Retinal pigment epithelial cell (primary cell): Measurements from ENCODE around the gene SUSD3.

Experiments used
- DNase-seq: peaks from one replicate; pipeline ENCODE4 v3.0.0-alpha.2; 2010; ENCODE audit warnings: low read depth
- H3K4me3 ChIP-seq: 2 replicates; pipeline ENCODE4 v1.5.1; 2011; ENCODE audit warnings: mild to moderate bottlenecking, low read length, control low read depth, moderate library complexity
- TF ChIP-seq, protein P1 (sequence below): conservative IDR thresholded peaks from 2 replicates; pipeline ENCODE4 v1.5.1; 2011; ENCODE audit warnings: low read depth, low read length, control low read depth, inconsistent platforms

SUSD3 gene

DNA sequence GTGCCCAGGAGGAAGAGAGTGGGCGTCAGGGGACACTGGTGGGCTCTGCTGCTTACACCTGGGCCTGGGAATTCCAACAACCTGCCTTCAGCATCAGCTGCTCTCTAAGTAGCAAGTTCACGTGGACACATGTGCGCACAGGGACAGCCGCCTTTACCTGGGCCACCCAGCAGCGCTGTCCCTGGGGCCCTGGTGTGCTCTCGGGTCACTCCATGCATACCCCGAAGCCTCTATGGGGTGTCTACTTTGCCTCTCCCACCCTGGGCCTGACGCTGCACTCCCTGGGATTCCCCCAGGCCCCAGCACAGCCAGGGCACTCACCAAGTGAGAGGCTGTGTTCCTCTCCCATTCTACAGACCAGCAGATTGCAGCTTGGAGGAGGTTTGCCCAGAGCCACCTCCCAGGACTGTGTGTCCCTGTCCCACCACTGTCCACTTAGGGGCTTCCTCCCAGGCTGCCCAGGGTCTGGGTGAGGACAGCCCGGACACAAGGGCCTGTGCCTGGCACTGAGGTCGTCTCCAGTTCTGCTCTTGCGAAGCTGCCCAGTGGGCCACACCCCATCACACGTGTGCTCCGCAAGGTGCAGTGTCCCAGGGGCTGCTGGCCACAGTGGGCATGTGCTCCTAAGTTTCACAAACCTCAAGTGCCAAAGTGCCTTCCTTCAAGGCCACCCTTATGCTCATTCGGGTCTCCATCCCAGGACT is 69.7 kb downstream of the SUSD3 start:
- no peak for DNase-seq
- no peak overlapping the region for H3K4me3 ChIP-seq
- TF ChIP-seq, protein P1, sequence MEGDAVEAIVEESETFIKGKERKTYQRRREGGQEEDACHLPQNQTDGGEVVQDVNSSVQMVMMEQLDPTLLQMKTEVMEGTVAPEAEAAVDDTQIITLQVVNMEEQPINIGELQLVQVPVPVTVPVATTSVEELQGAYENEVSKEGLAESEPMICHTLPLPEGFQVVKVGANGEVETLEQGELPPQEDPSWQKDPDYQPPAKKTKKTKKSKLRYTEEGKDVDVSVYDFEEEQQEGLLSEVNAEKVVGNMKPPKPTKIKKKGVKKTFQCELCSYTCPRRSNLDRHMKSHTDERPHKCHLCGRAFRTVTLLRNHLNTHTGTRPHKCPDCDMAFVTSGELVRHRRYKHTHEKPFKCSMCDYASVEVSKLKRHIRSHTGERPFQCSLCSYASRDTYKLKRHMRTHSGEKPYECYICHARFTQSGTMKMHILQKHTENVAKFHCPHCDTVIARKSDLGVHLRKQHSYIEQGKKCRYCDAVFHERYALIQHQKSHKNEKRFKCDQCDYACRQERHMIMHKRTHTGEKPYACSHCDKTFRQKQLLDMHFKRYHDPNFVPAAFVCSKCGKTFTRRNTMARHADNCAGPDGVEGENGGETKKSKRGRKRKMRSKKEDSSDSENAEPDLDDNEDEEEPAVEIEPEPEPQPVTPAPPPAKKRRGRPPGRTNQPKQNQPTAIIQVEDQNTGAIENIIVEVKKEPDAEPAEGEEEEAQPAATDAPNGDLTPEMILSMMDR = no peak

DNA sequence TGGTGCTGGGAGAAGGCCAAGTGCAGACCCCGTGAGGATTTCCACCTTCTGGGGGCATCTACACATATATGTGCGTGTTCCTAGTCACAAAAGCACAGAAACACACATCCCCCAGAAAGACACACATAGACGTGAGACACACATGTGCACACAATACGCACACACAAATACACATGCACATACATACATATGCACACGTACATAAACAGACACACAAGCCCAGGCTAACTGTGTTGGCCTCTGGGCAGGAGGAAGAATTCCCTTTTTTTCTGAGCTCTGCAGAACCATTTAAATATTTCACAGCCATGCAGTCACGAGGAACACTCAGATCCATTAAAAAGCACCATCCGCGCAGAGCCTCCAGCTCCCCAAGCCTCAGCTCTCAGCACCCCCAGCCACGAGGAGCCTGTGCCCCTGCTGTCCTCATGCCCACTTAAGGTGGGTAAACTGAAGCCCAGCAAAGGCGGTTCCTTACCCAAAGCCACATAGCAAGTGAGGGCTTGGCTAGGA is 70.3 kb downstream of the SUSD3 start:
- TF ChIP-seq, protein P1 = no peak

DNA sequence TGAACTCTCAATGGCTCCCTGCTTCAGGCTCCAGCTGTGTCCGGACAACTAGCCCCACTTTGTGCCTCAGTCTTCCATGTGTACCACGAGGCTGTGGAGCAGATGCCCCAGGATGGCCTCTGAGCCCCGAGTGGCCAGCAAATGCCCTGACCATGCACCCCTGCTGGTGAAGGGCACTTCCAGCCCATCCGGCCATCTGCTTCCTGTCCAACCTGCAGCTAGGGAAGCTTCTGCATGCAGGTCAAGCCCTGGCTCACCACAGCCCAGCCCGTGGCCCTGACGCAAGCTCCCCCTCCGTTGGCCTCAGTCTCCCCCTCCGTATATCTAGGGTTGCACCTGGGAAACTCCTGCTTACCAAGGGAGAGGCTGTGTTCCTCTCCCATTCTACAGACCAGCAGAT is 70.8 kb downstream of the SUSD3 start:
- no peak overlapping the region for H3K4me3 ChIP-seq
- DNase-seq = no peak
- TF ChIP-seq, protein P1 = no peak

More for the DNA sequence above, 70.3 kb downstream of the SUSD3 start:
- DNase-seq = no peak
- H3K4me3 ChIP-seq = no peak overlapping the region

DNA sequence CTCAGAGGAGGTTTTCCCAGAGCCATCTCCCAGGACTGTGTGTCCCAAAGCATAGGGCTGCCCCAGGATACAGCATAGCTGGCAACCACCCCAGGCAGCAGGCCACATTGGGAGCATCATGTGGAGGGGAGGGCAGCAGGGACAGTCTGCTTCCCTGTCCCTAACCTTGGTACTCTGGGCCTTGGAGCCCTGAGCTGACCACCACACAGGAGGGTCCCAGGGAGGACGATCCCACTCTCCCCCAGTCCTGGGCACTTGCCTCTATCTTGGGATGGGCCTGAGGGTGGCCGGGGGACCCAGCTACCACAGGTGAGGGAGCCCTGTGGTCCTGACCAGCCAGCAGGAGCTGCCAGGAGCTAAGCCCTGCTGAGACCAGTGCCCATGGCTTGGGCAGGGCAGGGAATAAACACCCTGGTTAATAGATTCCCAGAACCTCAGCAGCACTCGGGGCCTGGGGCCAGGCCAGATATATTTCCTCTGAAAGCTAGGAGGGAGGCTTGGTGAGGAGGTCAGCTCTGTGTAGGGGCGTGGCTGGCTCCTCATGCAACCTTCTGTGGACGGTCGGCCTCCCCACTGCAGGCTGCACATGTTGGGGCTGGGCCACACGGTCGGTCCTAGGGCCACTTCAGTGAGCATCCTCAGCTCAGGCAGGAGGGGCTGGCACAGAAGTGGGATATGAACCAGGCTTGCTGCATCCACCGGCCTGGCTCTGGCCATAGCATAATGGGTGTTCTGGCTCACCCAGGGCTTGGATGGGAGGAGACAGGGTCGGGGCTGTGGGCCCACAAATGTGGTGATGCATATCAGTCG is 71.4 kb downstream of the SUSD3 start:
- no peak for DNase-seq
- no peak overlapping the region for H3K4me3 ChIP-seq
- TF ChIP-seq, protein P1 = no peak

DNA sequence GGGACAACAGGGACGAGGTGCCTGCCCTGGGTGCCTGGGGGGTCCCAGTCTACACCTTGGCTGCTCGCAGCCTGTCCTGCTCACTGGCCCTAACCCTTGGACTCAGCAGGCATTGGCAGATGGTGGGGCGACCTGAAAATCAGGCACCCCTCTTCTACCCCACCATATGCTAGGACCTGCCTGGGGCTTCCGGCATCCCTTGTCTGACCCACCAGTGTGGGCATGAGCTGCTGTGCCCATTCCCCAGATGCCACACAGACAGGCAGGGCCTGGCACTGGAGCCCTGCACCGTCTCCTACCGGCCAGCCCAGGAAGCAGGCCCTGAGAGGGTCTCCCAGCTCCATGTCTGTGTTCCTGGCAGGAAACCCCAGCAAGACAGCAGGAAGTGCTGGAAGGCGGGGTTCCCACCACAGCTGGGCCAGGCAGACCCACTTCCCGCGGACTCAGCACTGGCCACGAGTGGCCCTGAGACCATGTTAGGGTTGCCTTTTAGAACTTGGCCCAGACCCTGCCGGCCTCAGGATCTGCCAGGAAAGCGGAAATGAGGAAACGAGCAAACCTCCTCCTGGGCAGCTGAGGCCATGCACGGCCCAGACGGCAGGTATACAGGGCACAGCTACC is 72.5 kb downstream of the SUSD3 start:
- TF ChIP-seq, protein P1 = no peak
- no peak overlapping the region for H3K4me3 ChIP-seq
- DNase-seq = no peak

DNA sequence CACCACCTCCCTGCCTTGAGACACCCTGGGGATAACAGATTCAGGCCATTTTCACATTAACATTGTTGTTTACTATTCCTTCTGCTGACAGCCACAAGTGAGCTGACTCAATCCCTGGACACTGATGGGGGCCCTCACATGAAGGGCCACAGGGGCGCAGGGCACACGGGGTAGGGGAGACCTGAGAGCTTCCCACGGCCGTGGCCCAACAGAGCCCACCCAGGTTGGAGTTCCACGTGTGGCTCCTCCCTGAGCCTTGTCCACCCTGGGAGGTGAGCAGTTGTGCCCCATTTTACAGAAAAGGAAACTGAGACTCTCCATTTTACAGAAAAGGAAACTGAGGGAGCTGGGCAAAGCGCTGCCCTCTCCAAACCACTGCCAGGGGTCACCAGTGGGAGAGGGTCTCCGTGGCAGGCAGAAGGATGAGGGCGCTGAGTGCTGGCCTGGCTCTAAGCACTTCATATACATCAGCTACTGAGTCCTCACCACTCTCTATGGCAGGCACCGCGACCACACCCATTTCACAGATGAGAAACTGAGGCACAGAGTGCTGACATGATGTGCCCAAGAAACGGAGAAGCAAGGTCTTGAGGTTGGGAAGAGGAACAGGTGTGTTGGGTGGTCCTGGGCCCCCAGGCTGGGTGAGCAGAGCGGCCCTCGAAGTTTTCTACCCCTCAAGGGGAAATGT is 73.2 kb downstream of the SUSD3 start:
- DNase-seq = no peak
- TF ChIP-seq, protein P1 = no peak
- no peak overlapping the region for H3K4me3 ChIP-seq
